Measurements from ENCODE around the gene ABCC6. TPM values are rescaled to one million over a fixed set of nuclear protein-coding genes. Genes with fewer than 3 reads are reported as not detected.

ABCC6 gene
- total RNA-seq, 6 experiments from 2014 or later: 0.18 TPM; not detected in 5

GRCh38 chr16:16116841-16117240, 106.5 kb downstream of the ABCC6 start:
- H3K4me1 Mint-ChIP-seq (ENCODE audit: low read depth): no peaks in the 10 kb centered on the region
- H3K36me3 Mint-ChIP-seq (ENCODE audit: low read depth): peaks cover 46% of the 10 kb centered on the region
- DNase-seq: no peak
- no peaks in the 10 kb centered on the region for H3K9me3 Mint-ChIP-seq
- H3K27me3 Mint-ChIP-seq (ENCODE audit: insufficient read depth): peaks cover 8% of the 10 kb centered on the region
- no peak overlapping the region for H3K4me3 Mint-ChIP-seq
- no peak for TF ChIP-seq CTCF (IDR thresholded peaks at IDR 0.05)
- no peak overlapping the region for H3K27ac Mint-ChIP-seq

GRCh38 chr16:16113076-16113475, 110.2 kb downstream of the ABCC6 start:
- Mint-ChIP-seq H3K27me3 (ENCODE audit: insufficient read depth) (peaks cover 7% of the 10 kb centered on the region), H3K4me1 (ENCODE audit: low read depth) (no peaks in the 10 kb centered on the region), H3K36me3 (ENCODE audit: low read depth) (peaks cover 47% of the 10 kb centered on the region), H3K4me3 (no peak overlapping the region), H3K9me3 (no peaks in the 10 kb centered on the region), H3K27ac (no peak overlapping the region)
- TF ChIP-seq CTCF (IDR thresholded peaks at IDR 0.05): no peak
- DNase-seq: no peak

- H3K4me3 Mint-ChIP-seq: no peak overlapping the region
- H3K4me1 Mint-ChIP-seq (ENCODE audit: low read depth): no peaks in the 10 kb centered on the region
- no peak overlapping the region for H3K27ac Mint-ChIP-seq
- DNase-seq: no peak
- H3K27me3 Mint-ChIP-seq (ENCODE audit: insufficient read depth): peaks cover 7% of the 10 kb centered on the region
- no peaks in the 10 kb centered on the region for H3K9me3 Mint-ChIP-seq
- TF ChIP-seq CTCF (IDR thresholded peaks at IDR 0.05): no peak
- peaks cover 46% of the 10 kb centered on the region for H3K36me3 Mint-ChIP-seq (ENCODE audit: low read depth)
These were observed 110.7 kb downstream of the ABCC6 start for GRCh38 chr16:16112450-16113053.

GRCh38 chr16:16111639-16112038, 111.7 kb downstream of the ABCC6 start:
- peaks cover 7% of the 10 kb centered on the region for H3K27me3 Mint-ChIP-seq (ENCODE audit: insufficient read depth)
- no peaks in the 10 kb centered on the region for H3K9me3 Mint-ChIP-seq
- H3K4me3 Mint-ChIP-seq: no peak overlapping the region
- H3K36me3 Mint-ChIP-seq (ENCODE audit: low read depth): peaks cover 36% of the 10 kb centered on the region
- DNase-seq: no peak
- H3K4me1 Mint-ChIP-seq (ENCODE audit: low read depth): no peaks in the 10 kb centered on the region
- no peak for TF ChIP-seq CTCF (IDR thresholded peaks at IDR 0.05)
- no peak overlapping the region for H3K27ac Mint-ChIP-seq

GRCh38 chr16:16110111-16110490, 113.2 kb downstream of the ABCC6 start:
- Mint-ChIP-seq H3K36me3 (ENCODE audit: low read depth) (peaks cover 38% of the 10 kb centered on the region), H3K27me3 (ENCODE audit: insufficient read depth) (peaks cover 7% of the 10 kb centered on the region), H3K4me1 (ENCODE audit: low read depth) (no peaks in the 10 kb centered on the region), H3K9me3 (no peaks in the 10 kb centered on the region), H3K4me3 (no peak overlapping the region), H3K27ac (no peak overlapping the region)
- TF ChIP-seq CTCF (IDR thresholded peaks at IDR 0.05): no peak
- no peak for DNase-seq
